ENCODE results near the gene CHPT1. TPM values are rescaled to one million over a fixed set of nuclear protein-coding genes. Genes with fewer than 3 reads are reported as not detected.

Gene CHPT1
- total and polyA plus RNA-seq, 2 donors from 2014 or later, result 32.1 to 65.5 TPM

DNA sequence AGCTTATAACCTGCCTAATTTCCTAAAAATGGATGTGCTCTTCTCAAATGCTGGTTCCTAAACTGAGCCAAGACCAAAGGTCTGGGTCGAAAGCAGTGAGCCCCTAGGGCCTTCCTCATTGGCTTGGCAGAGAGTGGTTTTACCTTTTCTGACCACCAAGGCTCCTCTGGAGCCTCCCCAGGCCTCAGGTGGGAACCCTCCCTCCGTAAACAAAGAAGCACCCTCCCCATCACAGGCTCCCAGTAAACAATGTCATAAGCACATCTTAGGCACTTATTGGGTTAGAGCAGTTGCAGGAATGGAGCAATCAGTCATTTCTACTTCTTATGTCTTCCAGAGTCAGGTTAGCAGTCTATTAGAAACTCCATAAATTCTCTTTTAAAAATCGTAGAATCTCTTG lies 6.0 kb downstream of the CHPT1 start:
- FAIRE-seq (no peak), DNase-seq (no peak)
- no peaks in the 10 kb centered on the region for H3K9me3 ChIP-seq (ENCODE audit: control insufficient read depth in 2 of 3, insufficient read depth in 1 of 3, low read length in 3 of 3)
- intact Hi-C loops (cut with DNase I), result no loop called here
- no peak overlapping the region for H3K27ac ChIP-seq (ENCODE audit: low read depth in 2 of 2, low read length in 2 of 2)
- peaks cover 0 to 10% (median 3%) of the 10 kb centered on the region in 3 donors for H3K4me1 ChIP-seq (ENCODE audit: control insufficient read depth in 2 of 3, insufficient read depth in 2 of 3, low read depth in 1 of 3, low read length in 3 of 3)
- TF ChIP-seq, protein P1, sequence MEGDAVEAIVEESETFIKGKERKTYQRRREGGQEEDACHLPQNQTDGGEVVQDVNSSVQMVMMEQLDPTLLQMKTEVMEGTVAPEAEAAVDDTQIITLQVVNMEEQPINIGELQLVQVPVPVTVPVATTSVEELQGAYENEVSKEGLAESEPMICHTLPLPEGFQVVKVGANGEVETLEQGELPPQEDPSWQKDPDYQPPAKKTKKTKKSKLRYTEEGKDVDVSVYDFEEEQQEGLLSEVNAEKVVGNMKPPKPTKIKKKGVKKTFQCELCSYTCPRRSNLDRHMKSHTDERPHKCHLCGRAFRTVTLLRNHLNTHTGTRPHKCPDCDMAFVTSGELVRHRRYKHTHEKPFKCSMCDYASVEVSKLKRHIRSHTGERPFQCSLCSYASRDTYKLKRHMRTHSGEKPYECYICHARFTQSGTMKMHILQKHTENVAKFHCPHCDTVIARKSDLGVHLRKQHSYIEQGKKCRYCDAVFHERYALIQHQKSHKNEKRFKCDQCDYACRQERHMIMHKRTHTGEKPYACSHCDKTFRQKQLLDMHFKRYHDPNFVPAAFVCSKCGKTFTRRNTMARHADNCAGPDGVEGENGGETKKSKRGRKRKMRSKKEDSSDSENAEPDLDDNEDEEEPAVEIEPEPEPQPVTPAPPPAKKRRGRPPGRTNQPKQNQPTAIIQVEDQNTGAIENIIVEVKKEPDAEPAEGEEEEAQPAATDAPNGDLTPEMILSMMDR (IDR thresholded peaks at IDR 0.05; ENCODE audit: borderline replicate concordance, extremely low read depth, insufficient read depth), result no peak
- no peaks in the 10 kb centered on the region for H3K36me3 ChIP-seq (ENCODE audit: control insufficient read depth in 2 of 3, insufficient read depth in 3 of 3, low read length in 3 of 3)
- H3K9ac ChIP-seq (ENCODE audit: low read length in 3 of 3), result no peak overlapping the region
- no peaks in the 10 kb centered on the region for H3K27me3 ChIP-seq (ENCODE audit: control insufficient read depth, insufficient read depth, low read length)
- H3K4me3 ChIP-seq (ENCODE audit: low read length in 3 of 3), result no peak overlapping the region

DNA sequence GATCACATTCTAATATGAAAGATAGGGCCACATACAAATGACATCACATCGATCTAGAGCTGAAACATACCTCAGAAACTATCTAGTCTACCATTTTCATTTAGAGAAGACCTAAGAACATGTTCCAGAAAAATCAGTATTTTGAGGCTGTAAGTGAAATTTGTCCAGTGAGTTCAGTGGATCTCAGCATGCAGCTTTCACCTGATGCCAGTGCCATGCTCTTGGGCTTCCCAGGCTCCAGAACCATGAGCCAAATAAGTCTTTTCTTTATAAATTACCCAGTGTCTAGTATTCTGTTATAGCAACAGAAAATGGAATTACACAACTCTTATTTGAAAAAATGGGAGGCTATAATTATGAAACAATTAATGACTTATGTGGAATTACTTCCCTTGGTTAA lies 9.0 kb downstream of the CHPT1 start:
- Histone ChIP-seq H3K36me3 (ENCODE audit: control insufficient read depth in 2 of 3, insufficient read depth in 3 of 3, low read length in 3 of 3) (no peaks in the 10 kb centered on the region), H3K27ac (ENCODE audit: low read depth in 2 of 2, low read length in 2 of 2) (no peak overlapping the region), H3K27me3 (ENCODE audit: control insufficient read depth, insufficient read depth, low read length) (no peaks in the 10 kb centered on the region), H3K4me3 (ENCODE audit: low read length in 3 of 3) (no peak overlapping the region), H3K9ac (ENCODE audit: low read length in 3 of 3) (no peak overlapping the region), H3K4me1 (ENCODE audit: control insufficient read depth in 2 of 3, insufficient read depth in 2 of 3, low read depth in 1 of 3, low read length in 3 of 3) (peaks cover 0 to 13% (median 8%) of the 10 kb centered on the region in 3 donors), H3K9me3 (ENCODE audit: control insufficient read depth in 2 of 3, insufficient read depth in 1 of 3, low read length in 3 of 3) (no peaks in the 10 kb centered on the region)
- TF ChIP-seq, protein P1 (IDR thresholded peaks at IDR 0.05; ENCODE audit: borderline replicate concordance, extremely low read depth, insufficient read depth), result no peak
- FAIRE-seq (no peak), DNase-seq (no peak)
- intact Hi-C loops (cut with DNase I), result no loop called here

DNA sequence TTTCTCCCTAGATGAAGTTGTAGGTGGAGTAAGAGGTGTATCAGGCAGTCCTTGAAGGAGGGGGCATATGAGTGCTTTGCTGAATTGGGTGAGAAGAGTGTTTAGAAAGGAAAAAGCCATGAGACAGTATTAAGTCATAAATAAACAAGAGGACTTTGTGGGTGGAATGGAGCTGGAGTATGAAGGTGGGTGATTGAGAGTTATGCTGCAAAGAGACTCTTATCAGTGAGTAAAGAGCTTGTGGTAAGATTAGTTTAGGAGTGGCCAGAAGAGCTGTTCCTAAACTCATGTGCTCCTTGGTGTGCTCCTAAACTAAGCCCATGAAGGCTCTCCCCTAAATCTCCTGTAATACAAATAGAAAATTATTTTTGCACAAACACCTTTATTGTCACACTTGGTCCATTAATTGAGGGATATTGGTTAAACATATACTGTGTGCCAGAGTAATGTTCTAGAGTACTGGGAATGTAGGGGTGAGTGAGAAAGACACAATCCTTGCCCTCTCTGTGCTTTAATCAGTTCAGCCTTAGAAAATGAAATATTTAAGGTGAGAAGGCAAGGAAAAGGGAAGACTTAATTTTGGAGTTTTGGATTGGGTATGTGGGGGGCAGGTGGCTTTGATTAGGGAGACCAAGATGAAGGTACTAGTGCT lies 9.8 kb downstream of the CHPT1 start:
- no peak for FAIRE-seq
- H3K4me1 ChIP-seq (ENCODE audit: control insufficient read depth in 2 of 3, insufficient read depth in 2 of 3, low read depth in 1 of 3, low read length in 3 of 3), result peaks cover 0 to 10% (median 4%) of the 10 kb centered on the region in 3 donors
- intact Hi-C loops (cut with DNase I), result no loop called here
- no peaks in the 10 kb centered on the region for H3K27me3 ChIP-seq (ENCODE audit: control insufficient read depth, insufficient read depth, low read length)
- no peak for DNase-seq
- TF ChIP-seq, protein P1 (IDR thresholded peaks at IDR 0.05; ENCODE audit: borderline replicate concordance, extremely low read depth, insufficient read depth), result no peak
- H3K9ac ChIP-seq (ENCODE audit: low read length in 3 of 3), result no peak overlapping the region
- no peaks in the 10 kb centered on the region for H3K9me3 ChIP-seq (ENCODE audit: control insufficient read depth in 2 of 3, insufficient read depth in 1 of 3, low read length in 3 of 3)
- no peak overlapping the region for H3K4me3 ChIP-seq (ENCODE audit: low read length in 3 of 3)
- H3K27ac ChIP-seq (ENCODE audit: low read depth in 2 of 2, low read length in 2 of 2), result no peak overlapping the region
- H3K36me3 ChIP-seq (ENCODE audit: control insufficient read depth in 2 of 3, insufficient read depth in 3 of 3, low read length in 3 of 3), result no peaks in the 10 kb centered on the region

DNA sequence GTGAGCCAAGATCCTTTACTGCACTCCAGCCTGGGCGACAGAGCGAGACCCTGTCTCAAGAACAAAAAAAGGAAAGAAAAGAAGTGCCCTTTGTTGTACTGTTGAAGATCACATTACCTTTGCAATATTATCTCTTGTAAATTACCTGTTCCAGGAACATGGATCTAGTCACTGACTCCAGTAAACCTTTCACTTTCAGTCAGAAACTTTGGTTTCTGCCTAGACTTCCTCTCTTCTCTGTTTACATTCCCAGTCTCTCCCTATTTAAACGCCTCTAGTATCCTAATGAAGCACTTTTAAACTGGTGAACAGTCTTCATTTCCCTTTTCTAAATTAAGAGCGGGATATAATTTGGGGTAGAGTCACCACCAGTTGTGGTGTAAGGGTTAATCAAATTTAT lies 12.8 kb downstream of the CHPT1 start:
- TF ChIP-seq, protein P1 (IDR thresholded peaks at IDR 0.05; ENCODE audit: borderline replicate concordance, extremely low read depth, insufficient read depth), result no peak
- Histone ChIP-seq H3K27me3 (ENCODE audit: control insufficient read depth, insufficient read depth, low read length) (no peaks in the 10 kb centered on the region), H3K9me3 (ENCODE audit: control insufficient read depth in 2 of 3, insufficient read depth in 1 of 3, low read length in 3 of 3) (no peaks in the 10 kb centered on the region), H3K4me1 (ENCODE audit: control insufficient read depth in 2 of 3, insufficient read depth in 2 of 3, low read depth in 1 of 3, low read length in 3 of 3) (peaks cover 0 to 23% (median 3%) of the 10 kb centered on the region in 3 donors), H3K4me3 (ENCODE audit: low read length in 3 of 3) (no peak overlapping the region), H3K36me3 (ENCODE audit: control insufficient read depth in 2 of 3, insufficient read depth in 3 of 3, low read length in 3 of 3) (no peaks in the 10 kb centered on the region), H3K9ac (ENCODE audit: low read length in 3 of 3) (no peak overlapping the region), H3K27ac (ENCODE audit: low read depth in 2 of 2, low read length in 2 of 2) (peak overlapping the region in 1 of 2 donors; percentile 26)
- DNase-seq, result no peak
- no peak for FAIRE-seq
- intact Hi-C loops (cut with DNase I), result no loop called here
